OCI-LY7 (cell line): ENCODE measurements around the gene MTARC2. TPM values are rescaled to one million over a fixed set of nuclear protein-coding genes. Genes with fewer than 3 reads are reported as not detected.

ENCODE experiments used
- BruUV-seq: library from RNA; stranded (reverse); fragments of 400-500 nt; replicated peaks from 2 replicates; lab custom pipeline; 2021; lab: Mats Ljungman, UMichigan
- CTCF ChIA-PET: fragments of 300-600 bp; sonication (Branson Sonifier 250); formaldehyde crosslinking; loops from one replicate; lab custom pipeline; 2022; ENCODE audit warnings: antibody characterized with exemption; ENCODE audit not compliant: unreplicated experiment; lab: Charles Lee
- POLR2A ChIA-PET: fragments of 300-600 bp; sonication (Branson Sonifier 250); formaldehyde crosslinking; loops from one replicate; lab custom pipeline; 2022; ENCODE audit warnings: antibody characterized with exemption; lab: Charles Lee
- DNase-seq: peaks from one replicate; pipeline ENCODE4 v3.0.0-alpha.2; 2015; ENCODE audit warnings: low spot score
- H2AFZ ChIP-seq: fragments of 200-600 bp; sonication (generic), shearing (Covaris generic); 2 replicates; pipeline ENCODE4 v1.6.1; 2014; ENCODE audit warnings: mild to moderate bottlenecking, antibody characterized with exemption, low read length, moderate library complexity
- H3K27ac ChIP-seq: fragments of 200-600 bp; sonication (generic); 2 replicates; pipeline ENCODE4 v1.5.1; 2014; ENCODE audit warnings: mixed run types, low read depth, mild to moderate bottlenecking, moderate library complexity, low read length, inconsistent platforms; ENCODE audit not compliant: poor library complexity, severe bottlenecking
- H3K36me3 ChIP-seq: fragments of 200-600 bp; sonication (generic); 2 replicates; pipeline ENCODE4 v1.6.1; 2014; ENCODE audit warnings: mild to moderate bottlenecking, antibody characterized with exemption, low read length, moderate library complexity, mixed read lengths; ENCODE audit not compliant: insufficient read depth
- H3K4me1 ChIP-seq: fragments of 200-600 bp; sonication (generic); 2 replicates; pipeline ENCODE4 v1.5.1; 2014; ENCODE audit warnings: mild to moderate bottlenecking, low read length; ENCODE audit not compliant: insufficient read depth, poor library complexity, severe bottlenecking
- H3K4me2 ChIP-seq: fragments of 200-600 bp; sonication (generic); 2 replicates; pipeline ENCODE4 v1.6.1; 2014; ENCODE audit warnings: mild to moderate bottlenecking, low read length
- H3K4me3 ChIP-seq: fragments of 200-600 bp; sonication (generic); 2 replicates; pipeline ENCODE4 v1.5.1; 2014; ENCODE audit warnings: mild to moderate bottlenecking, low read depth, low read length; ENCODE audit not compliant: poor library complexity, severe bottlenecking
- H3K79me2 ChIP-seq: fragments of 200-600 bp; sonication (generic); 2 replicates; pipeline ENCODE4 v1.6.1; 2016; ENCODE audit warnings: low read depth, mild to moderate bottlenecking, low read length, moderate library complexity, mixed read lengths; ENCODE audit not compliant: insufficient read depth
- H3K9me2 ChIP-seq: fragments of 200-600 bp; sonication (generic); 2 replicates; pipeline ENCODE4 v1.6.1; 2016; ENCODE audit warnings: mild to moderate bottlenecking, low read length, mixed read lengths; ENCODE audit not compliant: insufficient read depth
- H3K9me3 ChIP-seq: fragments of 200-600 bp; sonication (generic); 2 replicates; pipeline ENCODE4 v1.6.1; 2014; ENCODE audit warnings: mild to moderate bottlenecking, mixed run types, low read length, mixed read lengths
- H4K20me1 ChIP-seq: fragments of 200-600 bp; sonication (generic); 2 replicates; pipeline ENCODE4 v1.6.1; 2014; ENCODE audit warnings: mild to moderate bottlenecking, antibody characterized with exemption, low read length, moderate library complexity, mixed read lengths; ENCODE audit not compliant: insufficient read depth
- EZH2phosphoT487 ChIP-seq: fragments of 200-600 bp; sonication (generic); IDR thresholded peaks from 2 replicates; pipeline ENCODE4 v1.6.1; 2018; ENCODE audit warnings: low read depth, borderline replicate concordance, mild to moderate bottlenecking, mixed run types, antibody characterized with exemption, low read length, moderate library complexity, mixed read lengths
- intact Hi-C: fragments of 100-400 bp; cut with micrococcal nuclease; formaldehyde crosslinking; loops from one replicate; pipeline ENCODE4 v1.10.0; 2022; ENCODE audit not compliant: unreplicated experiment
- total RNA-seq, 2 experiments: library from RNA; depleted of rRNA in 1 of 2; stranded (reverse); fragments of >200 nt in 1 of 2; shearing (Covaris generic) in 1 of 2; gene quantifications; 2 replicates each; pipeline ENCODE4 v1.2.3, GENCODE V29; 2014 to 2022
- TF ChIP-seq, protein P1 (sequence below): fragments of 200-600 bp; sonication (generic); conservative IDR thresholded peaks from 2 replicates; pipeline ENCODE4 v1.5.1; 2014; ENCODE audit warnings: mild to moderate bottlenecking, antibody characterized with exemption, low read length, moderate library complexity, mixed read lengths

Gene MTARC2
- total RNA-seq, 2 experiments from 2014 or later, result not detected

DNA sequence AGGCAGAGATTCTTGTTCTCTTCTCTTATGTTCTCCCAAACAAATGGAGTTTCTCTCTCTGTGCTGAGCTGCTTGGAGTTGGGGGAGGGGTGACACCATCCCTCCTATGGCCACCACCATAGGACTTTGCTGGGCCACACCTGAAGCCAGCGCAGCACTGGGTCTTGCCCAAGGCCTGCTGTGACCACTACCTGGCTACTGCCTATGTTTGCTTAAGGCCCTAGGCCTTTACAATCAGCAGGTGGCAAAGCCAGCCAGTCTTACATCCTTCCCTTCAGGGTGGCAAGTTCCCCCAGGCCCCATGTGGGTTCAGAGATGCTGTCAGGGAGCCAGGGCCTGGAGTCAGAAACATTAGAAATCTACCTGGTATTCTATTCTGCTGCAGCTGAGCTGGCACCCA is 6.3 kb upstream of the MTARC2 start:
- Histone ChIP-seq H3K4me1 (no peaks in the 10 kb centered on the region), H3K4me2 (no peak overlapping the region), H3K9me3 (no peaks in the 10 kb centered on the region), H3K9me2 (no peaks in the 10 kb centered on the region), H3K36me3 (no peaks in the 10 kb centered on the region), H4K20me1 (no peaks in the 10 kb centered on the region), H3K4me3 (no peak overlapping the region), H3K27ac (no peak overlapping the region), H3K79me2 (no peaks in the 10 kb centered on the region), H2AFZ (no peak overlapping the region)
- intact Hi-C loops, result no loop called here
- CTCF ChIA-PET, result no interaction called here
- BruUV-seq, result no TSS peak
- no peak for TF ChIP-seq EZH2phosphoT487
- TF ChIP-seq, protein P1, sequence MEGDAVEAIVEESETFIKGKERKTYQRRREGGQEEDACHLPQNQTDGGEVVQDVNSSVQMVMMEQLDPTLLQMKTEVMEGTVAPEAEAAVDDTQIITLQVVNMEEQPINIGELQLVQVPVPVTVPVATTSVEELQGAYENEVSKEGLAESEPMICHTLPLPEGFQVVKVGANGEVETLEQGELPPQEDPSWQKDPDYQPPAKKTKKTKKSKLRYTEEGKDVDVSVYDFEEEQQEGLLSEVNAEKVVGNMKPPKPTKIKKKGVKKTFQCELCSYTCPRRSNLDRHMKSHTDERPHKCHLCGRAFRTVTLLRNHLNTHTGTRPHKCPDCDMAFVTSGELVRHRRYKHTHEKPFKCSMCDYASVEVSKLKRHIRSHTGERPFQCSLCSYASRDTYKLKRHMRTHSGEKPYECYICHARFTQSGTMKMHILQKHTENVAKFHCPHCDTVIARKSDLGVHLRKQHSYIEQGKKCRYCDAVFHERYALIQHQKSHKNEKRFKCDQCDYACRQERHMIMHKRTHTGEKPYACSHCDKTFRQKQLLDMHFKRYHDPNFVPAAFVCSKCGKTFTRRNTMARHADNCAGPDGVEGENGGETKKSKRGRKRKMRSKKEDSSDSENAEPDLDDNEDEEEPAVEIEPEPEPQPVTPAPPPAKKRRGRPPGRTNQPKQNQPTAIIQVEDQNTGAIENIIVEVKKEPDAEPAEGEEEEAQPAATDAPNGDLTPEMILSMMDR, result no peak
- POLR2A ChIA-PET, result no interaction called here
- DNase-seq, result no peak

DNA sequence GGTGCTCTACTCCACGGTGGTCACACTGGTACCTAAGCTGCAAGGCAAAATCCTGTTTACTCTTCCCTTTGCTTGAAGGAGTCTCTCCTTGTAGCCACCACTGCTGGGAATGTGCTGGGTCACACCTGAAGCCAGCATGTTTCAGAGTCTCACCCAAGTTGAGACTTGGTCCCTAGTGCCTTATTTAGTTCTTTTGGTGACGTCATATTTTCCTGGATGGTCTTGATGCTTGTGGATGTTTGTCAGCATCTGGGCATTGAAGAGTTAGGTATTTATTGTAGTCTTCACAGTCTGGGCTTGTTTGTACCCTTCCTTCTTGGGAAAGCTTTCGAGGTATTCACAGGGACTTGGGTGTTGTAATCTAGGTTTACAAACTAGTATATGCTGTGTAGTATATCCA is 5.6 kb upstream of the MTARC2 start:
- no TSS peak for BruUV-seq
- intact Hi-C loops, result no loop called here
- Histone ChIP-seq H3K4me2 (no peak overlapping the region), H3K9me2 (no peaks in the 10 kb centered on the region), H3K36me3 (no peaks in the 10 kb centered on the region), H3K4me3 (no peak overlapping the region), H3K79me2 (no peaks in the 10 kb centered on the region), H3K27ac (no peak overlapping the region), H2AFZ (no peak overlapping the region), H3K9me3 (no peaks in the 10 kb centered on the region), H4K20me1 (no peaks in the 10 kb centered on the region), H3K4me1 (no peaks in the 10 kb centered on the region)
- POLR2A ChIA-PET, result no interaction called here
- no peak for DNase-seq
- TF ChIP-seq EZH2phosphoT487, result no peak
- CTCF ChIA-PET, result no interaction called here

DNA sequence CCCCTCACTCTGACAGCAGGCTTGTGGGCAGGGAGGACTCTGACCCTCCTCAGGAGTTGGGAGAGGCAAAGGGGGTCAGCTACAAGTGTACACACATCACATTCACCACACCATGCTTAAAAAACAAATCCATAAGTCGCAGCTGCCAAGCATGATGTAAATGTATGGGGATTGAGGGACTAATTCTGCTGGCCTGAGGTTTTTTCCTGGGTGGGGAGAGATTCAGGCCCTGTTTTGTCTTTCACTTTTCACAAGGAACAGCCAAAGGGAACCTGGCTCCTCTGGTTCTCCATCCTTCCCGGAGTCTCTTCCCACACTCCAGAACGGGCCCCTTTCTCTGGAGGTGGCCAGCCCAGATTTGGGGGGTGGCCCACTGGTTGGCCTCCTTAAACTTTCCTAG is 1.3 kb upstream of the MTARC2 start:
- Histone ChIP-seq H3K4me2 (no peak overlapping the region), H3K9me2 (no peaks in the 10 kb centered on the region), H4K20me1 (no peaks in the 10 kb centered on the region), H3K27ac (no peak overlapping the region), H3K36me3 (no peaks in the 10 kb centered on the region), H3K79me2 (no peaks in the 10 kb centered on the region), H3K9me3 (no peaks in the 10 kb centered on the region), H2AFZ (no peak overlapping the region), H3K4me1 (no peaks in the 10 kb centered on the region), H3K4me3 (no peak overlapping the region)
- TF ChIP-seq, protein P1, result no peak
- TF ChIP-seq EZH2phosphoT487, result no peak
- DNase-seq, result no peak
- intact Hi-C loops, result no loop called here
- ChIA-PET POLR2A (no interaction called here), CTCF (no interaction called here)
- no TSS peak for BruUV-seq
